Smooth muscle cell (in vitro differentiated cells): ENCODE results near the gene ASAH2. TPM values are rescaled to one million over a fixed set of nuclear protein-coding genes. Genes with fewer than 3 reads are reported as not detected.
"Not testable (repeated sequence)": the region's sequence is repeated elsewhere in the genome, so short reads cannot be mapped to it uniquely, and the experiment has no call there.

Source experiments
- DNase-seq: peaks from one replicate; lab custom pipeline; 2025; ENCODE audit not compliant: unreplicated experiment; lab: John Stamatoyannopoulos, UW
- H2AFZ ChIP-seq: fragments of 200-600 bp; sonication (generic); 2 replicates; pipeline ENCODE4 v1.6.0; 2016; ENCODE audit warnings: antibody characterized with exemption, low read depth, mild to moderate bottlenecking
- H3F3A ChIP-seq: fragments of 200-600 bp; sonication (generic); 2 replicates; pipeline ENCODE4 v1.6.0; 2017; ENCODE audit warnings: antibody characterized with exemption, low read depth
- H3K27ac ChIP-seq: fragments of 200-600 bp; sonication (generic); 2 replicates; pipeline ENCODE4 v1.5.1; 2016; ENCODE audit warnings: low read depth, mild to moderate bottlenecking
- H3K27me3 ChIP-seq: fragments of 200-600 bp; sonication (generic); 2 replicates; pipeline ENCODE4 v1.6.1; 2016; ENCODE audit warnings: low read depth, mild to moderate bottlenecking
- H3K36me3 ChIP-seq: fragments of 200-600 bp; sonication (generic); 2 replicates; pipeline ENCODE4 v1.5.1; 2016; ENCODE audit warnings: low read depth
- H3K4me1 ChIP-seq: fragments of 200-600 bp; sonication (generic); 2 replicates; pipeline ENCODE4 v1.5.1; 2016; ENCODE audit warnings: low read depth
- H3K4me2 ChIP-seq: fragments of 200-600 bp; sonication (generic); 2 replicates; pipeline ENCODE4 v1.6.0; 2016; ENCODE audit warnings: mild to moderate bottlenecking
- H3K4me3 ChIP-seq: fragments of 200-600 bp; sonication (generic); 2 replicates; pipeline ENCODE4 v1.5.1; 2016; ENCODE audit warnings: mild to moderate bottlenecking
- H3K79me2 ChIP-seq: fragments of 200-600 bp; sonication (generic); 2 replicates; pipeline ENCODE4 v1.6.0; 2016; ENCODE audit warnings: low read depth, mild to moderate bottlenecking
- H3K9ac ChIP-seq: fragments of 200-600 bp; sonication (generic); 2 replicates; pipeline ENCODE4 v1.6.0; 2016; ENCODE audit warnings: low read depth
- H3K9me3 ChIP-seq: fragments of 200-600 bp; sonication (generic); replicated peaks from 2 replicates; pipeline ENCODE4 v1.5.1; 2016; ENCODE audit warnings: low read depth
- H4K20me1 ChIP-seq: fragments of 200-600 bp; sonication (generic); 2 replicates; pipeline ENCODE4 v1.6.0; 2016; ENCODE audit warnings: low read depth
- WGBS: methylation state at CpG from one replicate; pipeline ENCODE4 v1.1.7; 2016; ENCODE audit warnings: low lambda C conversion rate; 5-methylcytosine and 5-hydroxymethylcytosine counted together
- polyA plus RNA-seq: library from polyadenylated mRNA; unstranded; fragments of >200 nt; fragmentation: Nextera tagmentation; extraction: Ambion mirVana; gene quantifications from 2 replicates; pipeline ENCODE4 v1.2.1, GENCODE V29; 2016
- total RNA-seq: library from RNA; depleted of rRNA; stranded (reverse); fragments of >200 nt; gene quantifications from 2 replicates; pipeline ENCODE4 v1.2.3, GENCODE V29; 2014
- TF ChIP-seq, protein P1 (sequence below): fragments of 200-600 bp; sonication (generic); IDR thresholded peaks from 2 replicates; pipeline ENCODE4 v1.5.1; 2017; ENCODE audit warnings: borderline replicate concordance, mild to moderate bottlenecking, antibody characterized with exemption; ENCODE audit not compliant: insufficient read depth, poor library complexity, severe bottlenecking

The ASAH2 gene
- total and polyA plus RNA-seq, 2 experiments from 2014 or later = 0.93 to 1.3 TPM

DNA sequence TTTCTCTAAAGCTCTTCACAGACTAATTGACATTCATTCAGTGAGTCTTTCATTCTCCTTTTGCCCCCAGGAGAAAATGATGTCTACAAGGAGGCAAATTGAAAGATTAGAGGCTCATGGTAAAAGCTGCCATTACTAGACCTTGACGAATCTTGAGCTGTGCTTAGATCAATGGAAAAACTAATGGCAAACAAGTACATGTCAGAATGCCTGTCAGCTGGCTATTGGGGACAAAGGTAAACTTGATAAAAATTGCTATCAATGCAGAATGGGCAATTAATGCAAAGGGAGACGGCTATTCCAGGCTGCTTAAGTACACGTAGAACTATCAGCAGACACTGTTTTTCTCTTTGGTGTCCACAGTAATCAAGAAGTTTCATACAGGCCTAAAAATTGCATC is 3.3 kb downstream of the ASAH2 start:
- no peak overlapping the region for H3K4me3 ChIP-seq
- no peak overlapping the region for H3K27ac ChIP-seq
- H3K27me3 ChIP-seq = peaks cover 5% of the 10 kb centered on the region

GRCh38 chr10:50244201-50244600 is 7.1 kb downstream of the ASAH2 start:
- no peaks in the 10 kb centered on the region for H3K9me3 ChIP-seq
- H3K9ac ChIP-seq = no peak overlapping the region
- H3K4me2 ChIP-seq = no peak overlapping the region
- TF ChIP-seq, protein P1, sequence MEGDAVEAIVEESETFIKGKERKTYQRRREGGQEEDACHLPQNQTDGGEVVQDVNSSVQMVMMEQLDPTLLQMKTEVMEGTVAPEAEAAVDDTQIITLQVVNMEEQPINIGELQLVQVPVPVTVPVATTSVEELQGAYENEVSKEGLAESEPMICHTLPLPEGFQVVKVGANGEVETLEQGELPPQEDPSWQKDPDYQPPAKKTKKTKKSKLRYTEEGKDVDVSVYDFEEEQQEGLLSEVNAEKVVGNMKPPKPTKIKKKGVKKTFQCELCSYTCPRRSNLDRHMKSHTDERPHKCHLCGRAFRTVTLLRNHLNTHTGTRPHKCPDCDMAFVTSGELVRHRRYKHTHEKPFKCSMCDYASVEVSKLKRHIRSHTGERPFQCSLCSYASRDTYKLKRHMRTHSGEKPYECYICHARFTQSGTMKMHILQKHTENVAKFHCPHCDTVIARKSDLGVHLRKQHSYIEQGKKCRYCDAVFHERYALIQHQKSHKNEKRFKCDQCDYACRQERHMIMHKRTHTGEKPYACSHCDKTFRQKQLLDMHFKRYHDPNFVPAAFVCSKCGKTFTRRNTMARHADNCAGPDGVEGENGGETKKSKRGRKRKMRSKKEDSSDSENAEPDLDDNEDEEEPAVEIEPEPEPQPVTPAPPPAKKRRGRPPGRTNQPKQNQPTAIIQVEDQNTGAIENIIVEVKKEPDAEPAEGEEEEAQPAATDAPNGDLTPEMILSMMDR = no peak
- no peaks in the 10 kb centered on the region for H3F3A ChIP-seq
- no peaks in the 10 kb centered on the region for H4K20me1 ChIP-seq
- no peak overlapping the region for H2AFZ ChIP-seq
- H3K27me3 ChIP-seq = peaks cover 5% of the 10 kb centered on the region
- no peak for DNase-seq
- no peaks in the 10 kb centered on the region for H3K79me2 ChIP-seq
- H3K27ac ChIP-seq = no peak overlapping the region
- no peak overlapping the region for H3K4me3 ChIP-seq
- no peaks in the 10 kb centered on the region for H3K36me3 ChIP-seq
- H3K4me1 ChIP-seq = no peaks in the 10 kb centered on the region

More for the DNA sequence above, 3.3 kb downstream of the ASAH2 start:
- no peak for DNase-seq
- Histone ChIP-seq H3K36me3 (no peaks in the 10 kb centered on the region), H3K79me2 (no peaks in the 10 kb centered on the region), H4K20me1 (no peaks in the 10 kb centered on the region), H3K9me3 (no peaks in the 10 kb centered on the region), H3K4me1 (no peaks in the 10 kb centered on the region), H2AFZ (no peak overlapping the region), H3K4me2 (no peak overlapping the region), H3K9ac (no peak overlapping the region), H3F3A (no peaks in the 10 kb centered on the region)
- TF ChIP-seq, protein P1 = no peak
- WGBS = 62% methylated on average over 3 of the region's 3 CpGs

- Histone ChIP-seq H3K27me3 (peaks cover 5% of the 10 kb centered on the region), H2AFZ (no peak overlapping the region), H3K9me3 (no peaks in the 10 kb centered on the region), H3K27ac (no peak overlapping the region), H3K9ac (no peak overlapping the region), H3K4me3 (no peak overlapping the region), H3K4me1 (no peaks in the 10 kb centered on the region), H3K36me3 (no peaks in the 10 kb centered on the region), H3K79me2 (no peaks in the 10 kb centered on the region), H4K20me1 (no peaks in the 10 kb centered on the region), H3F3A (no peaks in the 10 kb centered on the region), H3K4me2 (no peak overlapping the region)
- WGBS = 80% methylated on average over 4 of the region's 4 CpGs
- TF ChIP-seq, protein P1 = no peak
- DNase-seq = no peak
Observed at GRCh38 chr10:50242777-50243176, 8.5 kb downstream of the ASAH2 start.

DNA sequence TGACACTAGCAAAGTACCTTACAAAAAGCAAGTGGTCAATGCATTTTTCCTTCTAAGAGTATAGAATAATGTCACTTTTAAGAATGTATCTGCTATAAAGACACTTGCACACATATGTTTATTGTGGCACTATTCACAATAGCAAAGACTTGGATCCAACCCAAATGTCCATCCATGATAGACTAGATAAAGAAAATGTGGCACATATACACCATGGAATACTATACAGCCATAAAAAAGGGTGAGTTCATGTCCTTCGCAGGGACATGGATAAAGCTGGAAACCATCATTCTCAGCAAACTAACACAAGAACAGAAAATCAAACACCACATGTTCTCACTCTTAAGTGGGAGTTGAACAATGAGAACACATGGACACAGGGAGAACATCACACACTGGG is 9.8 kb downstream of the ASAH2 start:
- H3K9ac ChIP-seq, H3K27me3 ChIP-seq, H4K20me1 ChIP-seq, H2AFZ ChIP-seq, H3K4me3 ChIP-seq, DNase-seq, H3K4me2 ChIP-seq, H3K27ac ChIP-seq, H3K36me3 ChIP-seq, H3F3A ChIP-seq, H3K9me3 ChIP-seq, H3K79me2 ChIP-seq, H3K4me1 ChIP-seq: not testable (repeated sequence)
- 89% methylated on average over 1 of the region's 1 CpG for WGBS
